HEK293 (cell line): ENCODE data around the gene PTPRH.

Experiments
- CTCF ChIA-PET: fragments of 350-600 bp; formaldehyde crosslinking; extraction: SDS; loops from one replicate; lab custom pipeline; 2021; ENCODE audit warnings: antibody characterized with exemption; lab: Yijun Ruan, JAX
- POLR2A ChIA-PET: fragments of 300-600 bp; formaldehyde crosslinking; extraction: SDS; loops from one replicate; lab custom pipeline; 2020; ENCODE audit warnings: antibody characterized with exemption, inconsistent platforms; lab: Yijun Ruan, JAX
- H3K27ac ChIP-seq: fragments of 200-500 bp; sonication (Bioruptor generic); 2 replicates; pipeline ENCODE4 v1.5.1; 2014; ENCODE audit warnings: low read depth, low read length, control low read depth, inconsistent platforms; ENCODE audit errors: extremely low read depth
- H3K36me3 ChIP-seq, 2 experiments: fragments of 200-500 bp in 1 of 2; sonication (Bioruptor generic) in 1 of 2; 1 replicate in 1 of 2; 2 replicates in 1 of 2; pipeline ENCODE4 v1.5.1; 2014 to 2017; ENCODE audit warnings: inconsistent platforms in 2 of 2, low read length in 2 of 2; ENCODE audit not compliant: control insufficient read depth in 2 of 2, insufficient read depth in 1 of 2
- H3K4me1 ChIP-seq: fragments of 200-500 bp; sonication (Bioruptor generic); 2 replicates; pipeline ENCODE4 v1.5.1; 2014; ENCODE audit warnings: mild to moderate bottlenecking, low read length, inconsistent platforms; ENCODE audit not compliant: control insufficient read depth, insufficient read depth
- H3K4me3 ChIP-seq: 2 replicates; pipeline ENCODE4 v1.5.1; 2011; ENCODE audit warnings: low read depth, mild to moderate bottlenecking, control low read depth, low read length, moderate library complexity
- H3K9me3 ChIP-seq: fragments of 200-500 bp; sonication (Bioruptor generic); 2 replicates; pipeline ENCODE4 v1.5.1; 2014; ENCODE audit warnings: low read depth, low read length, inconsistent platforms; ENCODE audit not compliant: control insufficient read depth, insufficient read depth
- ATF2 ChIP-seq: fragments of 450-650 bp; formaldehyde crosslinking; IDR thresholded peaks from 2 replicates; pipeline ENCODE4 v1.5.1; 2016; ENCODE audit warnings: missing biosample characterization, missing genetic modification characterization, low read depth
- IKZF3 ChIP-seq: fragments of 450-650 bp; IDR thresholded peaks from 2 replicates; pipeline ENCODE4 v1.5.0; 2018; ENCODE audit warnings: missing biosample characterization, mild to moderate bottlenecking, missing genetic modification characterization, moderate library complexity
- KLF10 ChIP-seq: fragments of 450-650 bp; IDR thresholded peaks from 2 replicates; pipeline ENCODE4 v1.5.1; 2018; ENCODE audit warnings: missing biosample characterization, mild to moderate bottlenecking, missing genetic modification characterization
- KLF7 ChIP-seq: fragments of 450-650 bp; formaldehyde crosslinking; IDR thresholded peaks from 2 replicates; pipeline ENCODE4 v1.5.1; 2016; ENCODE audit warnings: missing biosample characterization, missing genetic modification characterization, borderline replicate concordance
- KLF9 ChIP-seq: fragments of 450-650 bp; formaldehyde crosslinking; IDR thresholded peaks from 2 replicates; pipeline ENCODE4 v1.5.1; 2016; ENCODE audit warnings: missing biosample characterization, missing genetic modification characterization, low read depth
- SP2 ChIP-seq: fragments of 450-650 bp; formaldehyde crosslinking; IDR thresholded peaks from 2 replicates; pipeline ENCODE4 v1.5.1; 2016; ENCODE audit warnings: missing biosample characterization, missing genetic modification characterization
- SP7 ChIP-seq: fragments of 450-650 bp; formaldehyde crosslinking; IDR thresholded peaks from 2 replicates; pipeline ENCODE4 v1.5.1; 2016; ENCODE audit warnings: missing biosample characterization, missing genetic modification characterization
- TCF7L2 ChIP-seq: IDR thresholded peaks from 2 replicates; pipeline ENCODE4 v1.6.1; 2011; ENCODE audit warnings: low read depth, mild to moderate bottlenecking, inconsistent platforms, low read length, moderate library complexity, borderline replicate concordance
- YY2 ChIP-seq: fragments of 450-650 bp; formaldehyde crosslinking; IDR thresholded peaks from 2 replicates; pipeline ENCODE4 v1.5.1; 2016; ENCODE audit warnings: missing biosample characterization, missing genetic modification characterization
- ZBTB20 ChIP-seq: fragments of 450-650 bp; formaldehyde crosslinking; IDR thresholded peaks from 2 replicates; pipeline ENCODE4 v1.5.1; 2016; ENCODE audit warnings: missing biosample characterization, missing genetic modification characterization
- ZNF10 ChIP-seq: fragments of 450-650 bp; formaldehyde crosslinking; IDR thresholded peaks from 2 replicates; pipeline ENCODE4 v1.5.1; 2017; ENCODE audit warnings: missing biosample characterization, missing genetic modification characterization
- ZNF148 ChIP-seq: fragments of 450-650 bp; formaldehyde crosslinking; IDR thresholded peaks from 2 replicates; pipeline ENCODE4 v1.5.0; 2017; ENCODE audit warnings: missing biosample characterization, missing genetic modification characterization, borderline replicate concordance
- ZNF155 ChIP-seq: fragments of 450-650 bp; formaldehyde crosslinking; IDR thresholded peaks from 2 replicates; pipeline ENCODE4 v1.5.1; 2016; ENCODE audit warnings: missing biosample characterization, missing genetic modification characterization
- ZNF521 ChIP-seq: fragments of 450-650 bp; formaldehyde crosslinking; IDR thresholded peaks from 2 replicates; pipeline ENCODE4 v1.5.1; 2017; ENCODE audit warnings: missing biosample characterization, mild to moderate bottlenecking, missing genetic modification characterization
- ZNF555 ChIP-seq: fragments of 450-650 bp; formaldehyde crosslinking; conservative IDR thresholded peaks from 2 replicates; pipeline ENCODE4 v1.5.1; 2017; ENCODE audit warnings: missing biosample characterization, mild to moderate bottlenecking, missing genetic modification characterization, inconsistent platforms
- ZNF560 ChIP-seq: fragments of 450-650 bp; formaldehyde crosslinking; IDR thresholded peaks from 2 replicates; pipeline ENCODE4 v1.5.1; 2017; ENCODE audit warnings: missing biosample characterization, missing genetic modification characterization, borderline replicate concordance
- ZNF660 ChIP-seq: fragments of 450-650 bp; IDR thresholded peaks from 2 replicates; pipeline ENCODE4 v1.5.1; 2018; ENCODE audit warnings: missing biosample characterization, mild to moderate bottlenecking, missing genetic modification characterization
- ZNF747 ChIP-seq: fragments of 450-650 bp; formaldehyde crosslinking; IDR thresholded peaks from 2 replicates; pipeline ENCODE4 v1.5.1; 2016; ENCODE audit warnings: missing biosample characterization, missing genetic modification characterization
- ZSCAN16 ChIP-seq: fragments of 450-650 bp; formaldehyde crosslinking; IDR thresholded peaks from 2 replicates; pipeline ENCODE4 v1.5.1; 2016; ENCODE audit warnings: missing biosample characterization, missing genetic modification characterization
- ZXDB ChIP-seq: fragments of 450-650 bp; formaldehyde crosslinking; IDR thresholded peaks from 2 replicates; pipeline ENCODE4 v1.5.1; 2016; ENCODE audit warnings: missing biosample characterization, missing genetic modification characterization
- TF ChIP-seq, protein P1 (sequence below): fragments of 450-650 bp; formaldehyde crosslinking; IDR thresholded peaks from 2 replicates; pipeline ENCODE4 v1.5.1; 2016; ENCODE audit warnings: missing biosample characterization, missing genetic modification characterization
- TF ChIP-seq, protein P2 (sequence below): fragments of 450-650 bp; formaldehyde crosslinking; IDR thresholded peaks from 2 replicates; pipeline ENCODE4 v1.5.1; 2016; ENCODE audit warnings: missing biosample characterization, missing genetic modification characterization, low read depth
- TF ChIP-seq, protein P3 (sequence below): fragments of 450-650 bp; formaldehyde crosslinking; IDR thresholded peaks from 2 replicates; pipeline ENCODE4 v1.5.1; 2016; ENCODE audit warnings: missing biosample characterization, missing genetic modification characterization
- TF ChIP-seq, protein P4 (sequence below): fragments of 450-650 bp; formaldehyde crosslinking; IDR thresholded peaks from 2 replicates; pipeline ENCODE4 v1.5.1; 2016; ENCODE audit warnings: missing biosample characterization, missing genetic modification characterization

Gene PTPRH

GRCh38 chr19:55220525-55220924, 11.2 kb upstream of the PTPRH start (continued):
- TF ChIP-seq ZNF148 (tag by site-specific recombination): no peak

DNA sequence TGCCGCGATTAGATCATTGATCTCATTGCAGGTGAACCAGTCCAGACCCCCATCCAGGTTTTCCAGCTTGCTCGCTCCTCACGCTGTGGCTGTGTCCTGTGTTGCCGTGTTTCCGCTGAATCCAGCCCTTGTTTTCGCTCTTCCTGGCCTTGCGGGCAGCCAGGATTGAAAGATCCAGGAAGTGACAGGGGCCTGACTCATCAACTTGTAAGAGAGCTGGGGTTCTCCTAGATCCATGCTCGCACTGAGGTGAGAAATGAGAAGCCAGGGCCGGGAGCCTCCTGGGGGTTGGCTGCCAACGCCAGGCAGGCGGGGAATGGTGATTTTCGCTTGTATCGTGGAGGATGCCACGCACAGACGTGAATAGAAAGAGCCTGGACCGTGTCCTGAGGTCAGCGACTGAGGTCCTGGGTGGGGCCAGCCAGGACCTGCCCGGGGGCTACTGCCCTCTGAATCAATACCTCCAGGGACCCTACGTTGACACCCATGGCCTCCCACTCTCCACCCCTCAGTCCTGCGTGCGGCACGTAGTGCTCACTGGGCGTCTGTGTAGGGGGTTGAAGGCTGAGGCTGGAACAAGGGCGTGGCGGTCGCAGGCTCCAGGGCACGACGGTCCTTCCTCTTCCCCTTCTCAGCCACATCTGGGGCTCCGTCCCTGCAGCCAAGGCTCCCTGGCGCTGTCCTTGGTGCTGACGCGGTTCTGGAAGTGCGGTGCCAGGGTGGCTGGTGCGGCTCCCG, 7.3 kb upstream of the PTPRH start:
- H3K9me3 ChIP-seq: no peaks in the 10 kb centered on the region; the same call in 1 of the 2 replicates
- ChIA-PET POLR2A (interaction anchor here (0.5 to 2.5 kb wide), 8 partner anchors 10 to 191 kb away, joined by 3 to 39 read pairs (median 5); partner anchors contain the start of genes PPP1R12C, PPP6R1 and UBE2S), CTCF (interaction anchor here (0.5 to 2.2 kb wide), 6 partner anchors 13 to 251 kb away, joined by 3 to 6 read pairs (median 3); no protein-coding TSS in a partner anchor)
- peak overlapping the region; percentile 67 for H3K27ac ChIP-seq
- peak overlapping the region; percentile 72 for H3K4me3 ChIP-seq
- H3K36me3 ChIP-seq: no peaks in the 10 kb centered on the region
- H3K4me1 ChIP-seq: peaks cover 10% of the 10 kb centered on the region
- TF ChIP-seq ZNF560 (tag by site-specific recombination) (no peak), SP2 (tag by site-specific recombination) (peak; percentile 46), ZSCAN16 (no peak), KLF7 (tag by site-specific recombination) (peak; percentile 83; the same call in 1 of the 2 replicates), ZNF10 (0 out of 2 replicates have a peak, but pooled peaks have one; percentile 10), ZNF747 (tag by site-specific recombination) (no peak), ZNF521 (tag by site-specific recombination) (no peak), YY2 (peak; percentile 75), ZNF660 (tag by site-specific recombination) (peak; percentile 99), KLF9 (tag by site-specific recombination) (peak; percentile 77), TCF7L2 (no peak), ZNF555 (no peak), ZNF155 (tag by site-specific recombination) (peak; percentile 85; the same call in 1 of the 2 replicates), IKZF3 (tag by site-specific recombination) (peak; percentile 80), SP7 (peak; percentile 93), ZXDB (tag by site-specific recombination) (peak; percentile 62), ATF2 (tag by site-specific recombination) (peak; percentile 86), ZBTB20 (peak; percentile 94), KLF10 (peak; percentile 66)
- TF ChIP-seq, protein P1, sequence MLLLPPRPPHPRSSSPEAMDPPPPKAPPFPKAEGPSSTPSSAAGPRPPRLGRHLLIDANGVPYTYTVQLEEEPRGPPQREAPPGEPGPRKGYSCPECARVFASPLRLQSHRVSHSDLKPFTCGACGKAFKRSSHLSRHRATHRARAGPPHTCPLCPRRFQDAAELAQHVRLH (tag by site-specific recombination): peak; percentile 82
- TF ChIP-seq, protein P2, sequence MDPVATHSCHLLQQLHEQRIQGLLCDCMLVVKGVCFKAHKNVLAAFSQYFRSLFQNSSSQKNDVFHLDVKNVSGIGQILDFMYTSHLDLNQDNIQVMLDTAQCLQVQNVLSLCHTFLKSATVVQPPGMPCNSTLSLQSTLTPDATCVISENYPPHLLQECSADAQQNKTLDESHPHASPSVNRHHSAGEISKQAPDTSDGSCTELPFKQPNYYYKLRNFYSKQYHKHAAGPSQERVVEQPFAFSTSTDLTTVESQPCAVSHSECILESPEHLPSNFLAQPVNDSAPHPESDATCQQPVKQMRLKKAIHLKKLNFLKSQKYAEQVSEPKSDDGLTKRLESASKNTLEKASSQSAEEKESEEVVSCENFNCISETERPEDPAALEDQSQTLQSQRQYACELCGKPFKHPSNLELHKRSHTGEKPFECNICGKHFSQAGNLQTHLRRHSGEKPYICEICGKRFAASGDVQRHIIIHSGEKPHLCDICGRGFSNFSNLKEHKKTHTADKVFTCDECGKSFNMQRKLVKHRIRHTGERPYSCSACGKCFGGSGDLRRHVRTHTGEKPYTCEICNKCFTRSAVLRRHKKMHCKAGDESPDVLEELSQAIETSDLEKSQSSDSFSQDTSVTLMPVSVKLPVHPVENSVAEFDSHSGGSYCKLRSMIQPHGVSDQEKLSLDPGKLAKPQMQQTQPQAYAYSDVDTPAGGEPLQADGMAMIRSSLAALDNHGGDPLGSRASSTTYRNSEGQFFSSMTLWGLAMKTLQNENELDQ (tag by site-specific recombination): no peak
- TF ChIP-seq, protein P3, sequence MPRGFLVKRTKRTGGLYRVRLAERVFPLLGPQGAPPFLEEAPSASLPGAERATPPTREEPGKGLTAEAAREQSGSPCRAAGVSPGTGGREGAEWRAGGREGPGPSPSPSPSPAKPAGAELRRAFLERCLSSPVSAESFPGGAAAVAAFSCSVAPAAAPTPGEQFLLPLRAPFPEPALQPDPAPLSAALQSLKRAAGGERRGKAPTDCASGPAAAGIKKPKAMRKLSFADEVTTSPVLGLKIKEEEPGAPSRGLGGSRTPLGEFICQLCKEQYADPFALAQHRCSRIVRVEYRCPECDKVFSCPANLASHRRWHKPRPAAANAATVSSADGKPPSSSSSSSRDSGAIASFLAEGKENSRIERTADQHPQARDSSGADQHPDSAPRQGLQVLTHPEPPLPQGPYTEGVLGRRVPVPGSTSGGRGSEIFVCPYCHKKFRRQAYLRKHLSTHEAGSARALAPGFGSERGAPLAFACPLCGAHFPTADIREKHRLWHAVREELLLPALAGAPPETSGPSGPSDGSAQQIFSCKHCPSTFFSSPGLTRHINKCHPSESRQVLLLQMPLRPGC (tag by site-specific recombination): no peak; the same call in 1 of the 2 replicates
- TF ChIP-seq, protein P4, sequence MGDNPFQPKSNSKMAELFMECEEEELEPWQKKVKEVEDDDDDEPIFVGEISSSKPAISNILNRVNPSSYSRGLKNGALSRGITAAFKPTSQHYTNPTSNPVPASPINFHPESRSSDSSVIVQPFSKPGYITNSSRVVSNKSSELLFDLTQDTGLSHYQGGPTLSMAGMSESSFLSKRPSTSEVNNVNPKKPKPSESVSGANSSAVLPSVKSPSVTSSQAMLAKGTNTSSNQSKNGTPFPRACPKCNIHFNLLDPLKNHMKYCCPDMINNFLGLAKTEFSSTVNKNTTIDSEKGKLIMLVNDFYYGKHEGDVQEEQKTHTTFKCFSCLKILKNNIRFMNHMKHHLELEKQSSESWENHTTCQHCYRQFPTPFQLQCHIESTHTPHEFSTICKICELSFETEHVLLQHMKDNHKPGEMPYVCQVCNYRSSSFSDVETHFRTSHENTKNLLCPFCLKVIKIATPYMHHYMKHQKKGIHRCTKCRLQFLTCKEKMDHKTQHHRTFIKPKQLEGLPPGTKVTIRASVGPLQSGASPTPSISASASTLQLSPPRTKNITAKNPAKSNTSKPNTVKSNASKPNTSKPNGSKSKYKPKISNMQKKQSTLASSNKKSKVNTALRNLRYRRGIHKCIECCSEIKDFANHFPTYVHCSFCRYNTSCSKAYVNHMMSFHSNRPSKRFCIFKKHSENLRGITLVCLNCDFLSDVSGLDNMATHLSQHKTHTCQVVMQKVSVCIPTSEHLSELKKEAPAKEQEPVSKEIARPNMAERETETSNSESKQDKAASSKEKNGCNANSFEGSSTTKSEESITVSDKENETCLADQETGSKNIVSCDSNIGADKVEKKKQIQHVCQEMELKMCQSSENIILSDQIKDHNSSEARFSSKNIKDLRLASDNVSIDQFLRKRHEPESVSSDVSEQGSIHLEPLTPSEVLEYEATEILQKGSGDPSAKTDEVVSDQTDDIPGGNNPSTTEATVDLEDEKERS: peak; percentile 99
